Measurements from ENCODE around the gene C4BPB.

DNA sequence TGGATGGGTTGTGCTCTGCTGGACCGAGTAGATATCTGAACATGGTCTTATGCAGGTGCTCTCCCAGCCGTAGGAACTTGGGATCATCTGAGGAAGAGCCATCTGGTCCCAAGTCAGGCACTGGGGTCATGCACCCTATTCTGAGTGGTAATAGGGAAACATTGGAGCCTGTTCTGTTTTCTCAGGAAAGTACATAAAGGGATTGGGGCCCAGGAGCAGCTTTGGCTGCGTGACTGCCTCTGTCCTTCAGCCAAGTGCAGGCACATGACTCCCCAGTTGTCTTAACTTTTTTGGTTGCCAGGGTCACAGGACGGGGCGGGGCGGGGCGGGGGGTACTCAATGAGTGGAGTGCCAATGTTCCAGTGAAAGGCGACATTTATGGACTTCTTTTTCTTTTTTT is 24.1 kb upstream of the C4BPB start:
- TF ChIP-seq POLR2A (IDR thresholded peaks at IDR 0.05) (no peak), CTCF (IDR thresholded peaks at IDR 0.05 in 8 of 11, conservative IDR thresholded peaks at IDR 0.05 in 3 of 11) (no peak)
